Lower leg skin (tissue), 3 donors: Measurements from ENCODE around the gene HORMAD1.

ENCODE experiments used
- POLR2A ChIP-seq, 2 donors: fragments of 450-650 bp; IDR thresholded peaks; one replicate each; pipeline ENCODE4 v1.6.1; 2016 to 2017; ENCODE audit warnings: antibody characterized with exemption in 2 of 2, mild to moderate bottlenecking in 1 of 2, moderate library complexity in 1 of 2
- TF ChIP-seq, protein P1 (sequence below), 3 donors: fragments of 450-650 bp; IDR thresholded peaks; one replicate each; pipeline ENCODE4 v1.5.1; 2016; ENCODE audit warnings: antibody characterized with exemption in 3 of 3, mild to moderate bottlenecking in 3 of 3, moderate library complexity in 2 of 3

DNA sequence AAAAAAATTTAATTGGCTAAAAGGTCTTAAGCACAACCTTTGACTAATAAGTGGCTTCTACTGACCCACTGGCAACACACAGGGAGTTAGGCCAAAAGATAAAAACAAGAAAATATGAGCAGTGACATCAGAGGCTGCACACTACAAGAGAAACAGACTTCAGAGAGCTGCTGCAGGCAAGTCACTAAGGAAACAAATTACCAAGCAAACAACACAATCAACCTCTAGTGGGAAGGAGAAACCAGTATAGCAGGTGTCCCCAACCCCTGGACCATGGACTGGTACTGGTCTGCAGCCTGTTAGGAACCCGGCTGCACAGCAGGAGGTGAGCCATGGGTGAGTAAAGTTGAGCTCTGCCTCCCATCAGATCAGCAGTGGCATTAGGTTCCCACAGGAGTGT lies 70.5 kb downstream of the HORMAD1 start:
- TF ChIP-seq, protein P1, sequence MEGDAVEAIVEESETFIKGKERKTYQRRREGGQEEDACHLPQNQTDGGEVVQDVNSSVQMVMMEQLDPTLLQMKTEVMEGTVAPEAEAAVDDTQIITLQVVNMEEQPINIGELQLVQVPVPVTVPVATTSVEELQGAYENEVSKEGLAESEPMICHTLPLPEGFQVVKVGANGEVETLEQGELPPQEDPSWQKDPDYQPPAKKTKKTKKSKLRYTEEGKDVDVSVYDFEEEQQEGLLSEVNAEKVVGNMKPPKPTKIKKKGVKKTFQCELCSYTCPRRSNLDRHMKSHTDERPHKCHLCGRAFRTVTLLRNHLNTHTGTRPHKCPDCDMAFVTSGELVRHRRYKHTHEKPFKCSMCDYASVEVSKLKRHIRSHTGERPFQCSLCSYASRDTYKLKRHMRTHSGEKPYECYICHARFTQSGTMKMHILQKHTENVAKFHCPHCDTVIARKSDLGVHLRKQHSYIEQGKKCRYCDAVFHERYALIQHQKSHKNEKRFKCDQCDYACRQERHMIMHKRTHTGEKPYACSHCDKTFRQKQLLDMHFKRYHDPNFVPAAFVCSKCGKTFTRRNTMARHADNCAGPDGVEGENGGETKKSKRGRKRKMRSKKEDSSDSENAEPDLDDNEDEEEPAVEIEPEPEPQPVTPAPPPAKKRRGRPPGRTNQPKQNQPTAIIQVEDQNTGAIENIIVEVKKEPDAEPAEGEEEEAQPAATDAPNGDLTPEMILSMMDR (IDR thresholded peaks at IDR 0.05) = no peak
- TF ChIP-seq POLR2A (IDR thresholded peaks at IDR 0.05) = no peak
